ENCODE measurements around the gene MOCS3. TPM values are rescaled to one million over a fixed set of nuclear protein-coding genes. Genes with fewer than 3 reads are reported as not detected.
A peak's percentile ranks its signal among the peaks of the same experiment; 100 is the strongest.

Gene MOCS3
- total RNA-seq, 1 donor from 2014 or later, result 5.6 TPM

DNA sequence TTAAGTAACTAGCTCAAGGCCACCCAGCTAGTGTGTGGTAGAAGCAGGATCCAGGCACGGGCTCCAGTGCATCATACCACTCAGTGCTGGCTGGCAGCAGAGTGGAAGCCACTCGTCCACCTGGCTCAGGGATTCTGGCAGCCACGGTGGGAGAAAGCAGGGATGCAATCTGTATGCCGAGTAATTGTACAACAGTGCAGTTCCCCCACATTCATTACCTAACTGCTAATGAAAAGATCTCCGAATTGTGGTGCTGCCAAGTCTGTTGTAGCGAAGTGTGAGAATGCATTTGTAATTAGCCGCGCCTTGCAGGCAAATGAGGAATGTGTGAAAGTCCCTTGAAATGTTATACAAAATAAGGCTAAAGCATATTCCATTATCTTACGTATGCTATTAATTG is 35.3 kb downstream of the MOCS3 start:
- H3K27ac Mint-ChIP-seq, result no peak overlapping the region

DNA sequence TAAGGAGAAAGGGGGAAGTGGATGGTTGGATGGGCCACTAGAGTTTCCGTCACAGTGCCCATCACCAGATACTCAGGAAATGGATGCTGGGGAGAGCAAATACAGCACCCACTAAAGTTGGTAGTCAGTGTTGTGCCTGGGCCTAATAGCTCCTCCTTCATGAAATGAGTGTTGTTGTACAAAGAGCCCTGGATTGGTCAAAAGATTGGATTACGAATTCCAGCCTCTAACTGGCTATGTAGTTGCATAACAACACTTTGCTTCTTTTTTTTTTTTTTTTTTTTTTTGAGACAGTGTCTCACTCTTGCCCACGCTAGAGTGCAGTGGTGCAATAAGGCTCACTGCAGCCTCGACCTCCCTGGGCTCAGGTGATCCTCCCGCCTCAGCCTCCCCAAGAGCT is 36.9 kb downstream of the MOCS3 start:
- H3K36me3 Mint-ChIP-seq, result no peaks in the 10 kb centered on the region
- H3K27me3 Mint-ChIP-seq (ENCODE audit: insufficient read depth, low read depth), result peaks cover 19% of the 10 kb centered on the region
- Histone ChIP-seq H3K9ac (no peak overlapping the region), H3K4me1 (no peaks in the 10 kb centered on the region), H3F3A (ENCODE audit: low read depth) (no peaks in the 10 kb centered on the region), H3K27me3 (no peaks in the 10 kb centered on the region), H3K9me3 (ENCODE audit: low read depth) (no peaks in the 10 kb centered on the region), H3K79me2 (ENCODE audit: low read depth) (no peaks in the 10 kb centered on the region), H3K4me3 (no peak overlapping the region), H3K4me2 (no peak overlapping the region), H3K36me3 (no peaks in the 10 kb centered on the region), H4K20me1 (ENCODE audit: low read depth) (no peaks in the 10 kb centered on the region), H3K27ac (no peak overlapping the region), H2AFZ (replicated peaks) (no peak overlapping the region)
- H3K9me3 Mint-ChIP-seq, result no peaks in the 10 kb centered on the region
- no peak overlapping the region for H3K4me3 Mint-ChIP-seq
- no peak for DNase-seq (ENCODE audit: low spot score)
- TF ChIP-seq, protein P1, sequence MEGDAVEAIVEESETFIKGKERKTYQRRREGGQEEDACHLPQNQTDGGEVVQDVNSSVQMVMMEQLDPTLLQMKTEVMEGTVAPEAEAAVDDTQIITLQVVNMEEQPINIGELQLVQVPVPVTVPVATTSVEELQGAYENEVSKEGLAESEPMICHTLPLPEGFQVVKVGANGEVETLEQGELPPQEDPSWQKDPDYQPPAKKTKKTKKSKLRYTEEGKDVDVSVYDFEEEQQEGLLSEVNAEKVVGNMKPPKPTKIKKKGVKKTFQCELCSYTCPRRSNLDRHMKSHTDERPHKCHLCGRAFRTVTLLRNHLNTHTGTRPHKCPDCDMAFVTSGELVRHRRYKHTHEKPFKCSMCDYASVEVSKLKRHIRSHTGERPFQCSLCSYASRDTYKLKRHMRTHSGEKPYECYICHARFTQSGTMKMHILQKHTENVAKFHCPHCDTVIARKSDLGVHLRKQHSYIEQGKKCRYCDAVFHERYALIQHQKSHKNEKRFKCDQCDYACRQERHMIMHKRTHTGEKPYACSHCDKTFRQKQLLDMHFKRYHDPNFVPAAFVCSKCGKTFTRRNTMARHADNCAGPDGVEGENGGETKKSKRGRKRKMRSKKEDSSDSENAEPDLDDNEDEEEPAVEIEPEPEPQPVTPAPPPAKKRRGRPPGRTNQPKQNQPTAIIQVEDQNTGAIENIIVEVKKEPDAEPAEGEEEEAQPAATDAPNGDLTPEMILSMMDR (IDR thresholded peaks at IDR 0.05), result no peak
- no peak for TF ChIP-seq EZH2 (IDR thresholded peaks at IDR 0.05)
- no peak for TF ChIP-seq EZH2phosphoT487 (IDR thresholded peaks at IDR 0.05)
- peak overlapping the region; percentile 54 for H3K27ac Mint-ChIP-seq
- H3K4me1 Mint-ChIP-seq, result peaks cover 14% of the 10 kb centered on the region

More for the DNA sequence above, 35.3 kb downstream of the MOCS3 start:
- H3K9me3 ChIP-seq (ENCODE audit: low read depth), result no peaks in the 10 kb centered on the region
- no peaks in the 10 kb centered on the region for H3K27me3 ChIP-seq
- no peaks in the 10 kb centered on the region for H3K4me1 ChIP-seq
- no peak for DNase-seq (ENCODE audit: low spot score)
- no peaks in the 10 kb centered on the region for H3K79me2 ChIP-seq (ENCODE audit: low read depth)
- Mint-ChIP-seq H3K9me3 (no peaks in the 10 kb centered on the region), H3K4me3 (no peak overlapping the region), H3K36me3 (no peaks in the 10 kb centered on the region), H3K27me3 (ENCODE audit: insufficient read depth, low read depth) (peaks cover 17% of the 10 kb centered on the region), H3K4me1 (peaks cover 19% of the 10 kb centered on the region)
- no peaks in the 10 kb centered on the region for H3F3A ChIP-seq (ENCODE audit: low read depth)
- no peaks in the 10 kb centered on the region for H4K20me1 ChIP-seq (ENCODE audit: low read depth)
- H3K36me3 ChIP-seq, result no peaks in the 10 kb centered on the region
- no peak overlapping the region for H3K27ac ChIP-seq
- no peak for TF ChIP-seq EZH2phosphoT487 (IDR thresholded peaks at IDR 0.05)
- TF ChIP-seq, protein P1 (IDR thresholded peaks at IDR 0.05), result no peak
- no peak for TF ChIP-seq EZH2 (IDR thresholded peaks at IDR 0.05)
- no peak overlapping the region for H3K4me3 ChIP-seq
- no peak overlapping the region for H2AFZ ChIP-seq (replicated peaks)
- no peak overlapping the region for H3K4me2 ChIP-seq
- no peak overlapping the region for H3K9ac ChIP-seq

DNA sequence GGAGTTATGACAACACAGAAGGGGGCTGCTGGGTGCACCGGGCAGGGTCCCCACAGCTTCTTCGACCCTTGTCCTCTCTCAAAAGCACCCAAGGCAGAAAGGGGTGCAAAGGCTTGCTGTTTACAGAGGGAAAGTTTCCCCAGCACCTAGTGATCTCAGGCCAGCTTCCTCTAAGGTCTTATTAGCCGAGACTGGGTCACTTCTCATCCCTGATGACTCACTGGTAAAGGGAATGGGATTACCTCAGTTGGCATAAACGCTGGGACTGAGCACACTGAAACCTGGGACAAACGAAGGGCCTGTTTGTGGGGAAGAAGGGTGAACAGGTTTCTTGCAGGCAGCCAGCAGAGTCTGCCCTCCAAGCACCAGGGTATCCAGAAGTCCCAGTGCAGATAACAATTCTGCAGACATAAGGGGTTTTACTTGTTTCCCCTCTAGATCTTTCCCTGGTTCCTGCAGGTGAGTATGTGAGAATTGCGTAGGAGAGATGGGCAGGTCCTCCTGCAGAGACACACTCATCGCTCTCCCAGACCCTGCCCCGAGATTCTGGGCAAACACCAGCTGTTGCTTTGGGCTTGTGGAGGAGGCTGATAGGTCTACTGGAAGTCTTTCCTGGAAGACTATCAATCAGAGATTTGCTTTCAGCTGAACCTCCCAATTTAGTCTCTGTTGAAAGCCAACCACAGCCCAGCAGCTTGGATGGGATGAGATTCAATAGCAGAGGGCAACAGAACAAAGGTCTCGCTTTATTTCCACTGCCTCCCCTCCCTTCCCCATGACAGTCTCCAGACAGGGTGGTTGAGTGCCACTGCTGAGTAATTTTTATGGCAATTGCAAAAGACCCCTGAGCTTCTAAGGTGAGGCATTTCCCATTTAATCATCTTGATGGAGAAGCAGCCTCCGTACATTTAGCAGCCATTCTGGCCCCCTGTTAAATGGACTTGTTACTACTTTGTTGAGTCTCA is 38.6 kb downstream of the MOCS3 start:
- Histone ChIP-seq H3K9ac (no peak overlapping the region), H3K9me3 (ENCODE audit: low read depth) (no peaks in the 10 kb centered on the region), H3K4me1 (no peaks in the 10 kb centered on the region), H3K27ac (no peak overlapping the region), H3K4me3 (no peak overlapping the region), H2AFZ (replicated peaks) (no peak overlapping the region), H3K27me3 (no peaks in the 10 kb centered on the region), H3K36me3 (no peaks in the 10 kb centered on the region), H3K4me2 (no peak overlapping the region), H3K79me2 (ENCODE audit: low read depth) (no peaks in the 10 kb centered on the region), H4K20me1 (ENCODE audit: low read depth) (no peaks in the 10 kb centered on the region), H3F3A (ENCODE audit: low read depth) (no peaks in the 10 kb centered on the region)
- H3K27me3 Mint-ChIP-seq (ENCODE audit: insufficient read depth, low read depth), result peaks cover 20% of the 10 kb centered on the region
- peaks cover 20% of the 10 kb centered on the region for H3K4me1 Mint-ChIP-seq
- H3K9me3 Mint-ChIP-seq, result no peaks in the 10 kb centered on the region
- H3K36me3 Mint-ChIP-seq, result no peaks in the 10 kb centered on the region
- no peak overlapping the region for H3K27ac Mint-ChIP-seq
- TF ChIP-seq, protein P1 (IDR thresholded peaks at IDR 0.05), result no peak
- TF ChIP-seq EZH2 (IDR thresholded peaks at IDR 0.05) (no peak), EZH2phosphoT487 (IDR thresholded peaks at IDR 0.05) (no peak)
- no peak overlapping the region for H3K4me3 Mint-ChIP-seq
- no peak for DNase-seq (ENCODE audit: low spot score)

Data from neural progenitor cell (in vitro differentiated cells).